Urothelium cell line (cell line): Measurements from ENCODE around the gene LMNA.
"Not testable (repeated sequence)": the region's sequence is repeated elsewhere in the genome, so short reads cannot be mapped to it uniquely, and the experiment has no call there.

ENCODE experiments used
- DNase-seq: peaks from one replicate; pipeline ENCODE4 v3.0.0; 2011; ENCODE audit warnings: low spot score, mixed read lengths
- FAIRE-seq: peaks from 2 replicates; lab custom pipeline; 2011; peaks lifted over from hg19 to GRCh38; lab: Jason Lieb, UNC

LMNA gene

GRCh38 chr1:156114101-156114918 is at the start of gene LMNA:
Gene LMNA, plus strand, starts transcription at chr1:156114711. Its CDS starts 208 bp downstream, at chr1:156114919.
- DNase-seq (peak; percentile 95), FAIRE-seq (peak; percentile 13)

DNA sequence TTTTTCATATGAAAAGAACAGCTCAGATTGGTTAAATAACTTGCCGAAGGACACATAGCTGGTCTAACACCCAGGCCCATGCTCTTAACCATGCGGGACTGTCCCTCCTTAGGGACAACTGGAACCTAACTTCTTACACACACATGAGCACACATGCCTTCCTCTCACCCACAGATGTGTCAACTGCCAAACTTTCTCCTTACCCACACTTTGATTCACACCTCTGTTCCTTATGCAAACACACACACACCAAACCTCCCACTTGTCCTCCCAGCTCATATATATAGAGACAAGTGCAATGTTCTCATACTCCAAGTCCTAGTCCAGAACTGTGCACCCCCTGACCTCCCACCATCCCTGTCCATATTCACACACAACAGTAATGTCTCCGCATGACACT is 49.3 kb upstream of the LMNA start:
- DNase-seq, result no peak
- no peak for FAIRE-seq

DNA sequence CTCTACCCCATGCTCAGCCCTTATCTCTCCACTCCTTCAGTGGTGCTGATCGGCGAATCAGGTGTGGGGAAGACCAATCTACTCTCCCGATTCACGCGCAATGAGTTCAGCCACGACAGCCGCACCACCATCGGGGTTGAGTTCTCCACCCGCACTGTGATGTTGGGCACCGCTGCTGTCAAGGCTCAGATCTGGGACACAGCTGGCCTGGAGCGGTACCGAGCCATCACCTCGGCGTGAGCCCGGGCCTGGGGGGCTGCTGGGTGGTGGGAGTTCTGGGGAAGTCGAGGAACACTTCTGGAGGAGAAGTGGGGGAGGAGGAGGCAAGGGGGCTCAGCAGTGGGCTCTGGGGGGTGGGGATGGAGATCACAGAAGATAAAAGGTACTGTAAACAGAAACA is 48.6 kb upstream of the LMNA start:
- no peak for DNase-seq
- FAIRE-seq, result no peak

GRCh38 chr1:156067262-156067661 is 47.2 kb upstream of the LMNA start:
- no peak for DNase-seq
- FAIRE-seq, result no peak

- DNase-seq (no peak), FAIRE-seq (no peak)
These were observed 44.7 kb upstream of the LMNA start for GRCh38 chr1:156069490-156070455.

DNA sequence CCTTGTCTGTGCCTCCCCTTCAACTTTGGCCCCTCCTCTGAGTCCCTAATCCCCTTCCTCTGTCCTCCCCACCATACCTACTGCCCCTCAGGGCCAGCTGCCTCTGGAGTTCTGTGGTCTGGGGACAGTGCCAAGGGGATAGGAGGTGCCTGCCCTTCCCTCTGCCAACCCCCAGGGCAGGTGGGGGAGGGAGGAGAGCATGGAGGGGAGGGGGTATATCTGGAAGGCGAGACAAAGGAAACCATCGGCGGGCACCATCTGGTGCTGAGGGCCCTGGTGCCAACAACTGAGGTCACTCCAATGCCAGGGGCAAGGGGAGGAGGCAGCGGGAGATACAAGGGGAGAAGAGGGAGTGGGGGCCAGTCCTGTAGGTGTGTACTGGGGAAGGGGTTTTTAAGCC is 44.0 kb upstream of the LMNA start:
- DNase-seq, result no peak
- FAIRE-seq, result no peak

DNA sequence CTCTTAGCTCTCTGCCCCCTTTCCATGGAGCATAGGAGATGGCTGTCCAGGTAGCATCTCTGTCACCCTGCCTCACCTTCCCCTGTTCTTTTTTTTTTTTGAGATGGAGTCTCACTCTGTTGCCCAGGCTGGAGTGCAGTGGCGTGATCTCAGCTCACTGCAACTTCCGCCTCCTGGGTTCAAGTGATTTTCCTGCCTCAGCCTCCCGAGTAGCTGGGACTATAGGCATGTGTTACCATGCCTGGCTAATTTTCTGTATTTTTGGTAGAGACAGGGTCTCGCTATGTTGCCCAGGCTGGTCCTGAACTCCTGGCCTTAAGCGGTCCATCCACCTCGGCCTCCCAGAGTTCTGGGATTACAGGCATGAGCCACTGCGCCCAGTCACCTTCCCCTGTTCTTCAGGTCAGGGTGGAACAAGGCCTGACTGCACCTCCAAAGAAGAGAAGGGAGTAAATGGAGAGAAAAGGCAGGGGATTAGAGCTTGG is 43.1 kb upstream of the LMNA start:
- not testable (repeated sequence) for DNase-seq, FAIRE-seq

DNA sequence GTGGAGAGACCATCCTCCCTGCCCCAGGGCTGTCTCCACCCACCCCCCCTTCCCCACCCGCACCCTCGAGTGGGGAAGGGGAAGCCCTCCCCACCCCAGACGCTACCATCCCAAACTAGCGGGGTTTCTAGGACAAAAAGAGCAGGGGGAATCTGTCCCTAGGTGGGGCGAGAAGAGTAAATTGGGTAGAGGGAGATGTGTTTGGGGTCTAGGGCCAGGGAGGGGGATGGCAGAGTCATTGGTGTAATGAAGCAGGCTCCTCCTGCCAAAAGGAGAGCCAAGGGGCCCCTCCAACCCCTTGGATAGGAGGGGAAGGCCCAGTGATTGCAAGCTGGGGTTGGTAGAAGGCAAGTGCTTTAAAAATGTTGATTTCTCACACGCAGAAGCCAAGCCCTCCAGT is 42.3 kb upstream of the LMNA start:
- DNase-seq, result no peak
- no peak for FAIRE-seq

- no peak for DNase-seq
- FAIRE-seq, result no peak
These were observed 41.3 kb upstream of the LMNA start for GRCh38 chr1:156073110-156073687.

DNA sequence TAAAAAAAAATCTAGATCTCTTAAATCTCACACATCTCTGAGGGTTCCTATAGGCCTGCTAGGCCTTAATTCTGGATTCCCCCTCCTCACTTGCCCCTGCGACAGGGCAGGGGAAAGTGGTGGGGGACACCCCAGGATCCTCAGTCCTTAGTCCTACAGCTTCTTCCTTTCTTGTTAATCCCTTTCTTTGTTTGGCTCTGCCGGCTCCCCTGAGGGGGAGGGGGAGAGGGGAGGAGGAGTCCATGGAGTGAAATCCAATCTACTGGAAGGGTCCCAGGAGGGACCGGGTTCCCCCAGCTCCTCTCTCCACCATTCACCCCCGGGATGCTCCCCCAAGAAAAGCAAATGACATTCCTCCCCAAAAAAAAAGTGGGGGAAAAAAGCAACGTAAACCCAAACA is 40.8 kb upstream of the LMNA start:
- no peak for FAIRE-seq

GRCh38 chr1:156074661-156075060 is 39.9 kb upstream of the LMNA start:
- FAIRE-seq, result no peak
- no peak for DNase-seq

More for the DNA sequence above, 40.8 kb upstream of the LMNA start:
- DNase-seq, result no peak

GRCh38 chr1:156075162-156075561 is 39.3 kb upstream of the LMNA start:
- FAIRE-seq, result no peak
- no peak for DNase-seq

GRCh38 chr1:156075775-156076204 is 38.7 kb upstream of the LMNA start:
- FAIRE-seq, result no peak
- DNase-seq, result no peak

GRCh38 chr1:156076609-156077429 is 37.7 kb upstream of the LMNA start:
- DNase-seq (no peak), FAIRE-seq (no peak)

GRCh38 chr1:156077430-156077760 is 37.1 kb upstream of the LMNA start:
- FAIRE-seq (no peak), DNase-seq (no peak)

DNA sequence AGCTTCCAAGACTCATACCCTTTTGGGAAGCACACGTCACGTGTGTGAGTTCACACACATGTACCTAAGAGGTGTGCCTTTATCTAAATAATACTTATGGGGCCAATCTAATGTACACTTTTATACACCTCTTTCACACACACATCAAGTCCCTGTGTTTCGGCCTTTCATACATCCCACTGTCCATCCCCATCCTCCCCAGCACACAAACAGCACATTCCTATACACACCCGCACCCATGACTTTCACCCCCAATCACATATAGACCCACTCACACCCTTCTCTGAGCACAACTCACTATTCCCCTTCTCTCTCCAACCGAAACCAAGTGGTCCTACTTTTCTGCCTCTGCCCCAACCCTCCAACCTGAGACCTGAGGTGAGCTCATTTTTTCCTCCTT is 35.8 kb upstream of the LMNA start:
- DNase-seq (no peak), FAIRE-seq (no peak)

GRCh38 chr1:156079762-156080161 is 34.7 kb upstream of the LMNA start:
- DNase-seq (no peak), FAIRE-seq (no peak)

DNA sequence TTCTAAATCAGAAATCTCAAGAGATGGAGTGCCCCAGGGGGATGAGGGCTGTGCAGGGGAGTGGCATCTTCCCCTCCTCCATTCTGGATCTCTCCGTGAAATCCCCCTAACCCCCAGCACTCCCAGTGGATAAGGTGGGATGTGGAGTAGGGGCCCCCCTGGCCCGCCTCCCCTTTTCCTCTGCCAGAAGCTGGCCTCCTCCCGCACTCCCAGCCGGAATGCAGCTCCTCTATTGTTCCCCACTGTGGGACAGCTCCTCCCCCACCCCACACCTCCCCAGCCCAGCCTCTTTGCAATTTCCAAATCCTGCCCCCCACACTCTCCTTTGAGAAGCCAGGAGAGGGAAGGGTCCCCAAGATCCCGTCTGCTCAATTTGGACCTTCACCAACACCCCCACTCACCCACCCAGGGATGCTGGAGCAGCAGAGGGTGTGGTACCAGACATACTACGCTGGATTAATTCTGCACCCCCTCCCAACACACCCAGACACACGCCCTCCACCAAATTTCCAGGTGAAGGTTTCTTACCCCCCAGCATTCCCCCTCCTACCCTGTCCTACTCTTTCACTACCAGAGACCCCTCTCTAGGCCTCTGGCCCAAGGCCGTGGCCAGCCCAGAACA is 34.2 kb upstream of the LMNA start:
- no peak for FAIRE-seq
- no peak for DNase-seq

GRCh38 chr1:156080863-156081179 is 33.7 kb upstream of the LMNA start:
- FAIRE-seq (no peak), DNase-seq (no peak)
